Measurements from ENCODE around the gene PLEKHA8.
A peak's percentile ranks its signal among the peaks of the same experiment; 100 is the strongest.

The PLEKHA8 gene

DNA sequence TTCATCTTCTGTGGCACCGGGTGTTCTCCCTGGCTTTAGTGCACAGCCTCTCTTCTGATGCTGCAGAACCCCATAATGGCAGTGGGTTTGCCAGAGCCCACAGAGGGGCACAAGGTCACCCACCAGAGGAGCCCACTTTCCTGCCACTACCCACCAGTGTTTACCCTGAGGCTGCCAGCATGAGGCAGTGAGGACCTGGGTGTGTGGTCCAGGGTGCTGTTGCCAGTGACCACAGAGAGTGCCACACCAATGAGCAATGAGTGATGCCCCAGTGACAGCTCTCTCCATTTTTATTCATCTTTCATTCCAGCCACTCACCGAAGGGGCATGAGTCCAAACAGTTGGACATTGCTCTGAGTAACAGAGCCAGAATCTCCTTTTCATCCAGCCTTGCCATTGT lies 141.4 kb downstream of the PLEKHA8 start:
- DNase-seq (ENCODE audit: low read depth), result peak; percentile 78

DNA sequence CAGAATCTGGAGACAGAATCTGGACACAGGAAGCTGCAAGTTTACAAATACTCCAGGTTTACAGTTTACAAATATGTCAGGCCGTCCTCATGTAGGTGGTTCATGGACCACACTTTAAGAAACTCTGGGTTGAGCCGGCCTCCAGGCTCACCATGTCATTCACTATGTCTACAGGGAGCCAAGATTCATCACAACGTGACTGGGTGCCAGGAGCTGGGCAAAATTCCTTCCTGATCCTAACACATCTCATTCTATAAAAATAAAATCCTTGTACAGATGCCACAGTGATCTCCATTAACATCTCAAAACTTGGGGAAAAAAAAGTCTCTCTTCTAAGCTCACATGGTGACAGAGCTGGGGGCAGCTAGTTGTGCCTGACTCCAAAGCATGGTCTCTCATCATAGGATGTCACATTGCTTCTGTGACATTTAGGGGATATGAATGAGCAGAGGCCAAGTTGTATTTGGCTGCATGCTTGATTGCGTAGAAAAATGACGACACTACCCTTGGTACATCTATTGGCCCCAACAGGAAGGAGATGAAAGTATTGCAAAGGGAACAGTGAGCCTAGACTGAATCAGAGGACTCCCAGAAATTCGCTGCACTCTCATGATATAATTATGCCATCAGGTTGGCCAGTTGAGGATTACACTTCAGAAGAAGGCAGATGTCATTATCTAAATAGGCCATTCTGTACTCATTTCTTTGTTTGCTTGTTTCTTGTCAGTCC lies 142.4 kb downstream of the PLEKHA8 start:
- no peak for DNase-seq (ENCODE audit: low read depth)

DNA sequence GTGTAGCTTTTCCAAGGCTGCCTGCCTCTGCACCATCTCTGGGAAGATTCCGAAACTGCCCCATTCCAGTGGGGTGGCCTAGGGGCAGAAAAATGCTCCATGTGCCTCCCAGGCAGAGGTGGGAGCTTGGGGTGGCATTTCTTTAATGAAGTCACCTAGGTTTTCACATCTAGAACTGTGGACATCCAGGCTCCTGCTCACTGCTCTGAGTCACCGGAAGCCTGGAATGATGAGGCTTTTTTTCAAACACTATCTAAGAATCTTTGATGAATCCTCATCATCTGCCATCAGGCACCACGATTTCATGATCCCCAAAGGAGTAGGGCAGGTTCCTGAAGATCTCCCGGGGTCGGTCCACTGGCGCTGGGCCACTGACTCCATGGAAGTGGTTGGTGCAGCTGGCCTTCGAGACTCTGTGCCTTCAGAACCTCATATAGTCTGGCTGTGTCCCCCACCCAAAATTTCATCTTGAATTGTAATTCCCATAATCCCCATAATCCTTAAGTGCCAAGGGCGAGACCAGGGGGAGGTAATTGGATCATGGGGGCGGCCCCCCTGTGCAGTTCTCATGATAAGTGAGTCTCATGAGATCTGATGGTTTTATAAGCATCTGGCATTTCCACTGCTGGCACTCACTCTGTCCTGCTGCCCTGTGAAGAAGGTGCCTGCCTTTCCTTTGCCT lies 143.7 kb downstream of the PLEKHA8 start:
- DNase-seq (ENCODE audit: low read depth), result peak; percentile 82

DNA sequence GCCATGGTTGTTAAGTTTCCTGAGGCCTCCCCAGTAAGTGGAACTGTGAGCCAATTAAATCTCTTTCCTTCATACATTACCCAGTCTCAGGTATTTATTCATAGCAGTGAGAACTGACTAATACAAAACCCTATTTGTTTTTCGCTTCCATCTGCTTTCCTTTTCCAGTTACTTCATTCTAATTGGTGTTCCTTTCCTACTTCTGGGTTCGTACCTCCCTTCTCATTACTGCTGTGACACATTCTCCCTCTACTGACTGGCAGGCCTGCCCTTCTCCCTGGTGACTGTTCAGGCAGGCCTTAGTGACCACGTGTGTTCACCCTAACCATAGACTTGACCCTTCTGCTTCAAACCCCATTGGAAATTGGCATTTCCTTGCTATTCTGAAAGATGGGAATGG lies 144.2 kb downstream of the PLEKHA8 start:
- DNase-seq (ENCODE audit: low read depth), result peak; percentile 42

DNA sequence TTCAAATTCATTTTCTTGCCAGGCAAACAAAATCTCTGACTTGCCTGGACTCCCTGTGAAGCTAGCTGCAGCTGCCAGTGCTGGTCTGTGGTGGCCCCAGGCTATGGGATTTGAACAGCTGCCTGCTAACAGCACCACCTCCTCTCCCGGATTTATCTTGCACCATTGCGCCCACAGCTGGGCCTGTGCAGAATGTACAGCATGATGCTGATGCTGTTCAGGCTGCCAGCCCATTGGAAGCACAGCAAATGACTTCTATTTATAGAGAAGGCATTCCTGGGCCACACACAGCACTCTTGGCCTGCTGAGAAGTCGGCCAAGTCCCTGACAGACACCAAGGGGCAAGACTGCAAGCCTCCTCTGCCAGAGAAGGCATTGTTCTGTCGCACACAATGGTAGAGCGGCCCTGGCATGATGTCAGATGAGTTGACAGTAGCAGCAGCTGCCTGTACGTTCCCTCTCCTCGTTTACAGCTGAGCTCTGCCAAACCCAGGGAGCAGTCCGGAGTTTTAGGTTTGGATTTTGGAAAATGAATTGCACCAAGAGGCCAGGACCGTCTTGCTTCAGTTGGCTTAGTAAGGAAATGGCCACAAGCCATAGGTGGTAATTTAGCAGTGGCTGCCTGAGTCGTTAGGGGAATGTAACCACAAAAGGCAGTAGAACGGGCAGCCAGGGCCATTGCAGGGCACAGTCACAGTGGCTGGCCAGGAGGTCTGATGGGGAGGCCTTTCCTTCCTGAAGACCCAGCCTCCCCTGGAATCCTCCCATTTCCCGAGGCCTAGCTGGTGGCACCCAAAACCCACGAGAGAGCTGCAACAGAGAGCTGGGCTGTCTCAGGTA lies 145.1 kb downstream of the PLEKHA8 start:
- DNase-seq (ENCODE audit: low read depth), result peak; percentile 100

DNA sequence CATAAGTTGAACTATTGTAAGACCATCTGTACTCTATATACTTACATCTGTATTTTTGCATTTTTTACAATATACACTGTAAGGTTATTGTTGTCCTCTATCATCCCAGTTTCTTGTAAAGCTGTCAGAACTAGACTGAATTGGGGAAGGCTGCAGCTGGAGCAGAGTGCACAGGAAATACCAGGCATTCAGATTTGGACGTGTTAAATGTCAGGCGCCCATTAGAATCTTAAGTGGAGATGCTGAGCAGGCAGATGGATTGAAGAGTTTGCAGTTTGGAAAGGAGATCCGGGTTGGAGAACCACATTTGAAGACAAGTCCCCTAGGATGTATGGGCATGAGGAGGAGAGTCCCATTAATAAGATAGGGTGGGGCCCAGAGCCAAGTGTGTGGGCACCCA lies 147.0 kb downstream of the PLEKHA8 start:
- DNase-seq (ENCODE audit: low read depth), result peak; percentile 48

DNA sequence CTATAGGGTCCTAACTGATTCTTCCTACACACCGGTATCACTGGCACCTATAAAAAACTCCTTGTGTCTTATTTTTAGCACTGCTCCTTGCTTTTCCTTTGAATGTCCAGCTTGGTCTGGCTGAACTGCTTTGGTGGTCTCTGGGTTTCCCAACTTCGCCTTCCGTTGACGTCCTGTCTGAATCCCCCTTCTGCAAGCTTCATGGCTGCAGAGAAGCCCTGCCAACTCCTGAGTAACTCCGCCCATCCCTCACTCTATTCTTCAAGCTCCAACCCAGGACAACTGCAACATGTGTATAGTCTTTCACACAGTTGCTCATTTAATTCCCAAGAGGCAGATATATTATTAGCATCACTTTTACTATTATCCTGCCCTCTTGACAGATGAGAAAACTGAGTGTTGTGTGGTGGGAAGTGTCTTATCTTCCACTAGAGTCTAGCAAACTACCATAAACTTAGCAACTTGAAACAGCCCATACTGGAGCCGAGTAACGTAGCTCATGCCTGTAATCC lies 147.5 kb downstream of the PLEKHA8 start:
- DNase-seq (ENCODE audit: low read depth), result no peak

DNA sequence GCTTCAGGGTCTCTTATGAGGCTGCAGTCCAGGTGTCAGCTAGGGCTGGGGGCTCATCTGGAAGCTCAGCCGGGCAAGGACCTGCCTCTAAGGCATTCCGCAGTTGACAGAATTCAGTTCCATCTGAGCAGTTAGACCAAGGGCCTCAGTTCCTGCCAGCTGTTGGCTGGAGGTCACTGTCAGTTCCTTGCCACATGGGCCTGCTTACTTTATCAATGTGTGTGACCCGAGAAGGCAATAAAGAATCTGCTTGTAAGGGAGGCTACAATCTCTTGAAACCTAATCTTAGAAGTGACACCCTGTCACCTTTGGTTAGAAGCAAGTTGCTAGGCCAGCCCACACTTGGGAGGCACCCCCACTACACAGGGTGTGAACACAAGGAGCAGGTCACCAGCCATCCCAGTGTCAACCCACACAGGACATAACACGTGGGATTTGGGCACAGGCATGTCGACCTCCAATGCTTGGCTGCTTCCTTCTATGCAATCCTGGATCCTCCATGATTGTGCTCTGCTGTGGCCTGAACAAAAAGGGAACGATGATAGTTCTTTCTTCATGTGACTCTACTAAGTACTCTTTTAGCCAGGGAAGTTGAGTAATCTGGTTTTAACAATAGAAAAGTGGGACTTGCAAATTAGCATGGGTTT lies 148.4 kb downstream of the PLEKHA8 start:
- no peak for DNase-seq (ENCODE audit: low read depth)

DNA sequence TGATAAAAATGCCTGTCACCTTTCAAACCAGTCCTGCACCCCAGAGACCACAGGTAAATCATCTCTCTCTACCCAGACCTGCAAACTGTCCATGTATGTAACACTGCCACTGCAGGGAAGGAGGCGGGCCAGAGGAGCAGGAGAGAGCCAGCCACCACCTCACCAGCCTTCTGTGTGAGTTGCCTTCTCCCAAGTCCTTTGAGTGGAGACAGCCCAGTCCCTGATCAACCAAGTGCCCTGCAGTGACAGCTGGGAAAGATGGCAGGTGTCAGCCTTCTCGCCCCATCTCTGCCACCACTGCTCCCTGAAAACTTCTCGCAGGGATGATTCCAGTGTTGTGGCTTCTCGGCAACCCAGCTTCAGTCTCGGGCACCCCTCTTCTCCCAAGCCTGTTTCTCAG lies 149.0 kb downstream of the PLEKHA8 start:
- DNase-seq (ENCODE audit: low read depth), result no peak

DNA sequence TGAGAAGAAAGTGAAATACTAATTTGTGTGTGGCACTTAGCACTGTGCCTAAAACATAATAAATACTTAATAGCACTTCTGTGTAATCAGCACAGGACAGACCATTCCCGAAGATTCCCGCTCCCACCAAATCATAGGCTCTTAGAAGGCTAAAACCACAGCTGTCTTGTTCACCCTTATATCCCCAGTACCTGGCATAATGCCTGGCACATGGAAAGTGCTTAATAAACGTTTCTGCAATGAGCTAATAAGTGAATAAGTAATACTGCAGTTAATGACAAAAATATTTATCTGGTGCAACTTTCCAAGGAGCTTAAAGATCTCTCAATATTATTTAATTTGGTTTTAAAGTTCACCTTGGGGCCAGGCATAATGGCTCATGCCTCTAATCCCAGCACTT lies 149.8 kb downstream of the PLEKHA8 start:
- no peak for DNase-seq (ENCODE audit: low read depth)

DNA sequence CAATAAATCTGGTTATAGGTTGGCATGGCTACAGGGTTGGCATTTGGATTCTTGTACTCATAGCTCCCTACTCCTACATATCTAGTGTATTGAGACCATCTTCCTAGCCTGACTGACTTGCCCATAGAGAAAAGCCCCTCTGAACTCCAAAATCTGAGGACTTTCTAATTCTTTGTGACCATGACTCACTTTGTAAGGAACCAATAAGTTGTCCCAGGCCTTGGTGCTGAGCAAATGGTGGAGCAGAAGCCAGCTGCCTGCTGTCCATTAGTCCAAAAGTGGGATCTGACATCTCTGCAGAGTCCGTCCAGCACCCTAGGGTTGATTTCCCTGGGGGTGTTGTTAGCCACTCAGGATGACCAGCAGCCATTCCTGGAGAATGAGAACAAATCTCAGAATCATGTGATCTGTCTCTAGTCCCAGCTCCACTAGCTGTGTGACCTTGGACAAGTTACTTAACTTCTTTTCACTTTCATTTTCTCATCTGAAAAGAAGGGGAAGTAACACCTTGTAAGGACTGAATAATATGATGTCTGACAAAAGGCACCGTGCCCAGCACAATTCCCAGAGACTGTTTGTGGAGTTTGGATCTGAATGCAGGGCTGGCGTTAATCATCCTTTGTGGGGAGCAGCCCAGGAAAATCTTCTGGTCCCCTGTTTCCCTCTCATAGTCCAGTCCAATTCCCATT lies 150.7 kb downstream of the PLEKHA8 start:
- no peak for DNase-seq (ENCODE audit: low read depth)
